ENCODE measurements around the gene PPP2R3A.

The PPP2R3A gene

GRCh38 chr3:135997554-135998320, 32.2 kb downstream of the PPP2R3A start:
- H3K27me3 ChIP-seq (ENCODE audit: control insufficient read depth, insufficient read depth, low read length): no peaks in the 10 kb centered on the region
- TF ChIP-seq CTCF (IDR thresholded peaks at IDR 0.05): no peak
- no peaks in the 10 kb centered on the region for H3K9me3 ChIP-seq (ENCODE audit: control insufficient read depth, low read length)
- no peak overlapping the region for H2AFZ ChIP-seq
- no peak overlapping the region for H3K27ac ChIP-seq
- H3K79me2 ChIP-seq: peaks cover 6% of the 10 kb centered on the region
- H3K9ac ChIP-seq: no peak overlapping the region
- H3K4me3 ChIP-seq (ENCODE audit: low read depth, low read length): no peak overlapping the region
- no peaks in the 10 kb centered on the region for H3K4me1 ChIP-seq
- no peak overlapping the region for H3K4me2 ChIP-seq (ENCODE audit: low read length)
- H3K36me3 ChIP-seq (ENCODE audit: control insufficient read depth, insufficient read depth, low read length): no peaks in the 10 kb centered on the region

GRCh38 chr3:136008221-136008620, 42.7 kb downstream of the PPP2R3A start:
- Histone ChIP-seq H2AFZ (no peak overlapping the region), H3K27ac (no peak overlapping the region), H3K4me2 (ENCODE audit: low read length) (no peak overlapping the region), H3K9me3 (ENCODE audit: control insufficient read depth, low read length) (no peaks in the 10 kb centered on the region), H3K4me1 (no peaks in the 10 kb centered on the region), H3K27me3 (ENCODE audit: control insufficient read depth, insufficient read depth, low read length) (no peaks in the 10 kb centered on the region), H3K79me2 (peaks cover 4% of the 10 kb centered on the region), H3K4me3 (ENCODE audit: low read depth, low read length) (no peak overlapping the region), H3K9ac (no peak overlapping the region), H3K36me3 (ENCODE audit: control insufficient read depth, insufficient read depth, low read length) (no peaks in the 10 kb centered on the region)
- TF ChIP-seq CTCF (IDR thresholded peaks at IDR 0.05): no peak

GRCh38 chr3:136008732-136009470, 43.4 kb downstream of the PPP2R3A start:
- Histone ChIP-seq H3K9me3 (ENCODE audit: control insufficient read depth, low read length) (no peaks in the 10 kb centered on the region), H3K4me2 (ENCODE audit: low read length) (no peak overlapping the region), H3K36me3 (ENCODE audit: control insufficient read depth, insufficient read depth, low read length) (no peaks in the 10 kb centered on the region), H3K9ac (no peak overlapping the region), H3K4me1 (no peaks in the 10 kb centered on the region), H3K27me3 (ENCODE audit: control insufficient read depth, insufficient read depth, low read length) (no peaks in the 10 kb centered on the region), H2AFZ (no peak overlapping the region), H3K27ac (no peak overlapping the region), H3K4me3 (ENCODE audit: low read depth, low read length) (no peak overlapping the region), H3K79me2 (peaks cover 4% of the 10 kb centered on the region)
- TF ChIP-seq CTCF (IDR thresholded peaks at IDR 0.05): no peak

- H3K27ac ChIP-seq: no peak overlapping the region
- no peaks in the 10 kb centered on the region for H3K36me3 ChIP-seq (ENCODE audit: control insufficient read depth, insufficient read depth, low read length)
- no peak for TF ChIP-seq CTCF (IDR thresholded peaks at IDR 0.05)
- no peak overlapping the region for H3K4me2 ChIP-seq (ENCODE audit: low read length)
- H3K79me2 ChIP-seq: peaks cover 7% of the 10 kb centered on the region
- H3K9ac ChIP-seq: no peak overlapping the region
- no peaks in the 10 kb centered on the region for H3K27me3 ChIP-seq (ENCODE audit: control insufficient read depth, insufficient read depth, low read length)
- H3K4me3 ChIP-seq (ENCODE audit: low read depth, low read length): no peak overlapping the region
- no peaks in the 10 kb centered on the region for H3K9me3 ChIP-seq (ENCODE audit: control insufficient read depth, low read length)
- peaks cover 9% of the 10 kb centered on the region for H3K4me1 ChIP-seq
- H2AFZ ChIP-seq: no peak overlapping the region
Measured at GRCh38 chr3:136018876-136019275, 53.3 kb downstream of the PPP2R3A start.

Measured in parathyroid adenoma (tissue), 2 donors.